Measurements from ENCODE around the gene SLC22A4.

The SLC22A4 gene

GRCh38 chr5:132274050-132274792, 20.0 kb upstream of the SLC22A4 start:
- no peaks in the 10 kb centered on the region for H3K9me3 ChIP-seq (replicated peaks; ENCODE audit: insufficient read depth, low read length)
- H2AFZ ChIP-seq (ENCODE audit: low read length) = no peak overlapping the region
- no peak overlapping the region for H3K4me2 ChIP-seq (ENCODE audit: low read depth, low read length)
- no peak for DNase-seq
- H3F3A ChIP-seq (ENCODE audit: insufficient read depth, low read length) = no peaks in the 10 kb centered on the region
- TF ChIP-seq EZH2phosphoT487 (IDR thresholded peaks at IDR 0.05; ENCODE audit: low read length) (no peak), EZH2 (optimal IDR thresholded peaks at IDR 0.05; ENCODE audit: low read depth, low read length) (no peak), CTCF (IDR thresholded peaks at IDR 0.05; ENCODE audit: low read length) (no peak)
- H3K9ac ChIP-seq (ENCODE audit: low read length) = no peak overlapping the region
- no peaks in the 10 kb centered on the region for H4K20me1 ChIP-seq (ENCODE audit: insufficient read depth, low read length)
- no peaks in the 10 kb centered on the region for H3K36me3 ChIP-seq (replicated peaks; ENCODE audit: insufficient read depth, low read length)
- no peak overlapping the region for H3K27ac ChIP-seq (ENCODE audit: low read length)
- no peaks in the 10 kb centered on the region for H3K9me2 ChIP-seq (replicated peaks; ENCODE audit: insufficient read depth, low read length)
- no peaks in the 10 kb centered on the region for H3K4me1 ChIP-seq (ENCODE audit: low read length)
- H3K79me2 ChIP-seq (ENCODE audit: low read length) = no peaks in the 10 kb centered on the region
- no peaks in the 10 kb centered on the region for H3K27me3 ChIP-seq (replicated peaks; ENCODE audit: insufficient read depth, low read length)
- H3K4me3 ChIP-seq (ENCODE audit: low read length) = no peak overlapping the region

- Histone ChIP-seq H2AFZ (ENCODE audit: low read length) (no peak overlapping the region), H3K4me2 (ENCODE audit: low read depth, low read length) (no peak overlapping the region), H3K27ac (ENCODE audit: low read length) (no peak overlapping the region), H3K79me2 (ENCODE audit: low read length) (no peaks in the 10 kb centered on the region), H3K4me3 (ENCODE audit: low read length) (no peak overlapping the region), H3K27me3 (replicated peaks; ENCODE audit: insufficient read depth, low read length) (no peaks in the 10 kb centered on the region), H3F3A (ENCODE audit: insufficient read depth, low read length) (no peaks in the 10 kb centered on the region), H3K9me2 (replicated peaks; ENCODE audit: insufficient read depth, low read length) (no peaks in the 10 kb centered on the region), H3K9ac (ENCODE audit: low read length) (no peak overlapping the region), H3K9me3 (replicated peaks; ENCODE audit: insufficient read depth, low read length) (no peaks in the 10 kb centered on the region), H3K4me1 (ENCODE audit: low read length) (no peaks in the 10 kb centered on the region), H3K36me3 (replicated peaks; ENCODE audit: insufficient read depth, low read length) (no peaks in the 10 kb centered on the region), H4K20me1 (ENCODE audit: insufficient read depth, low read length) (no peaks in the 10 kb centered on the region)
- DNase-seq = no peak
- TF ChIP-seq CTCF (IDR thresholded peaks at IDR 0.05; ENCODE audit: low read length) = no peak
- no peak for TF ChIP-seq EZH2 (optimal IDR thresholded peaks at IDR 0.05; ENCODE audit: low read depth, low read length)
- no peak for TF ChIP-seq EZH2phosphoT487 (IDR thresholded peaks at IDR 0.05; ENCODE audit: low read length)
These were observed 18.6 kb upstream of the SLC22A4 start for GRCh38 chr5:132275367-132276220.

DNA sequence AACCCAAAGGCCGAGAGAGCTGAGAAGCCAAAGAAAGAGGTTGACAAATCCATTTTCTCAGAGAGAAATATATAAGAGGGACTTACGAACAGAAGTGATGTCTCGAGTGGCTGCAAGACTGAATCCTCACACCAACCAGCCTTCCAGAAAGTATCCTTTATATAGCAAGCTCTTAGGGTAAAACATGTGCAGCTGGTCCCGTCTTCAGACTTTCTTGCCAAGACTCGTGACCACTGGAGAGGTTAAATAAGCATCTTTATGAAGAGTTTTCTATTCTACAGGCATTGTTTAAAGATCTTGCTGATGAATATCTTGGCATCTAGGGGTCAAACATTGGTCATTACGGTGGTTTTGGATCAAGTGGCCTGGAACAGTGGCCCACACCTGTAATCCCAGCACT, 16.9 kb upstream of the SLC22A4 start:
- no peak overlapping the region for H2AFZ ChIP-seq (ENCODE audit: low read length)
- DNase-seq = no peak

More for the DNA sequence above, 16.9 kb upstream of the SLC22A4 start:
- Histone ChIP-seq H3K36me3 (replicated peaks; ENCODE audit: insufficient read depth, low read length) (no peaks in the 10 kb centered on the region), H3F3A (ENCODE audit: insufficient read depth, low read length) (no peaks in the 10 kb centered on the region), H3K4me3 (ENCODE audit: low read length) (no peak overlapping the region), H3K27me3 (replicated peaks; ENCODE audit: insufficient read depth, low read length) (no peaks in the 10 kb centered on the region), H3K9ac (ENCODE audit: low read length) (no peak overlapping the region), H3K4me1 (ENCODE audit: low read length) (no peaks in the 10 kb centered on the region), H3K79me2 (ENCODE audit: low read length) (no peaks in the 10 kb centered on the region), H3K27ac (ENCODE audit: low read length) (no peak overlapping the region), H3K9me2 (replicated peaks; ENCODE audit: insufficient read depth, low read length) (no peaks in the 10 kb centered on the region), H3K9me3 (replicated peaks; ENCODE audit: insufficient read depth, low read length) (no peaks in the 10 kb centered on the region), H4K20me1 (ENCODE audit: insufficient read depth, low read length) (no peaks in the 10 kb centered on the region), H3K4me2 (ENCODE audit: low read depth, low read length) (no peak overlapping the region)
- TF ChIP-seq EZH2 (optimal IDR thresholded peaks at IDR 0.05; ENCODE audit: low read depth, low read length) (no peak), CTCF (IDR thresholded peaks at IDR 0.05; ENCODE audit: low read length) (no peak), EZH2phosphoT487 (IDR thresholded peaks at IDR 0.05; ENCODE audit: low read length) (no peak)

All from MM.1S (cell line).